Loucy (cell line): ENCODE data around the gene CEP131.

Experiments used
- H2AFZ ChIP-seq: fragments of 200-600 bp; sonication (generic); 2 replicates; pipeline ENCODE4 v1.6.0; 2016; ENCODE audit warnings: antibody characterized with exemption, mild to moderate bottlenecking, low read length, moderate library complexity
- H3F3A ChIP-seq: fragments of 200-600 bp; 2 replicates; pipeline ENCODE4 v1.6.0; 2016; ENCODE audit warnings: antibody characterized with exemption, low read depth, mild to moderate bottlenecking
- H3K27me3 ChIP-seq: fragments of 200-600 bp; sonication (generic); 2 replicates; pipeline ENCODE4 v1.6.1; 2014; ENCODE audit warnings: low read length, mild to moderate bottlenecking; ENCODE audit not compliant: insufficient read depth, poor library complexity, severe bottlenecking
- H3K36me3 ChIP-seq: fragments of 200-600 bp; sonication (generic); 2 replicates; pipeline ENCODE4 v1.6.1; 2016; ENCODE audit warnings: low read length; ENCODE audit not compliant: insufficient read depth
- H3K4me1 ChIP-seq: fragments of 200-600 bp; sonication (generic); 2 replicates; pipeline ENCODE4 v1.5.1; 2014; ENCODE audit warnings: low read length, mild to moderate bottlenecking; ENCODE audit not compliant: insufficient read depth, poor library complexity, severe bottlenecking
- H3K4me2 ChIP-seq: fragments of 200-600 bp; sonication (generic); 2 replicates; pipeline ENCODE4 v1.6.0; 2014; ENCODE audit warnings: antibody characterized with exemption, low read length, low read depth, mild to moderate bottlenecking; ENCODE audit not compliant: poor library complexity, severe bottlenecking
- H3K4me3 ChIP-seq: fragments of 200-600 bp; sonication (generic); 2 replicates; pipeline ENCODE4 v1.5.1; 2014; ENCODE audit warnings: low read length, mild to moderate bottlenecking, mixed read lengths; ENCODE audit not compliant: poor library complexity, severe bottlenecking
- H3K79me2 ChIP-seq: fragments of 200-600 bp; sonication (generic); 2 replicates; pipeline ENCODE4 v1.6.1; 2014; ENCODE audit warnings: low read length; ENCODE audit not compliant: insufficient read depth
- H3K9ac ChIP-seq: fragments of 200-600 bp; sonication (generic); 2 replicates; pipeline ENCODE4 v1.6.0; 2014; ENCODE audit warnings: mild to moderate bottlenecking, low read depth, low read length, moderate library complexity; ENCODE audit not compliant: poor library complexity, severe bottlenecking
- H3K9me2 ChIP-seq: fragments of 200-600 bp; sonication (generic); replicated peaks from 2 replicates; pipeline ENCODE4 v1.6.1; 2016; ENCODE audit warnings: low read depth, low read length, mixed read lengths
- H3K9me3 ChIP-seq: fragments of 200-600 bp; sonication (generic); 2 replicates; pipeline ENCODE4 v1.6.1; 2014; ENCODE audit warnings: mild to moderate bottlenecking, antibody characterized with exemption, low read length, low read depth; ENCODE audit not compliant: insufficient read depth
- H4K20me1 ChIP-seq: fragments of 200-600 bp; sonication (generic); 2 replicates; pipeline ENCODE4 v1.6.0; 2014; ENCODE audit warnings: antibody characterized with exemption, low read length, mild to moderate bottlenecking; ENCODE audit not compliant: insufficient read depth, poor library complexity, severe bottlenecking
- CTCF ChIP-seq: fragments of 200-600 bp; sonication (generic); conservative IDR thresholded peaks from 2 replicates; pipeline ENCODE4 v1.5.1; 2014; ENCODE audit warnings: mild to moderate bottlenecking, antibody characterized with exemption, low read length
- EZH2phosphoT487 ChIP-seq: fragments of 200-600 bp; IDR thresholded peaks from 2 replicates; pipeline ENCODE4 v1.6.1; 2018; ENCODE audit warnings: antibody characterized with exemption, mild to moderate bottlenecking, moderate library complexity, borderline replicate concordance

The CEP131 gene

GRCh38 chr17:81162491-81162890, 60.3 kb downstream of the CEP131 start:
- Histone ChIP-seq H3K4me2 (no peak overlapping the region), H3K9ac (no peak overlapping the region), H3K79me2 (no peaks in the 10 kb centered on the region), H2AFZ (no peak overlapping the region), H3K4me3 (no peak overlapping the region), H3F3A (no peaks in the 10 kb centered on the region), H3K9me3 (no peaks in the 10 kb centered on the region), H3K9me2 (no peaks in the 10 kb centered on the region), H3K27me3 (no peaks in the 10 kb centered on the region), H3K36me3 (no peaks in the 10 kb centered on the region), H4K20me1 (no peaks in the 10 kb centered on the region), H3K4me1 (no peaks in the 10 kb centered on the region)
- TF ChIP-seq EZH2phosphoT487, result no peak
- no peak for TF ChIP-seq CTCF

GRCh38 chr17:81161972-81162371, 60.8 kb downstream of the CEP131 start:
- no peaks in the 10 kb centered on the region for H3K9me3 ChIP-seq
- H3K9ac ChIP-seq, result no peak overlapping the region
- no peaks in the 10 kb centered on the region for H3K9me2 ChIP-seq
- no peak overlapping the region for H3K4me2 ChIP-seq
- no peaks in the 10 kb centered on the region for H3K36me3 ChIP-seq
- no peaks in the 10 kb centered on the region for H3K4me1 ChIP-seq
- no peaks in the 10 kb centered on the region for H3K27me3 ChIP-seq
- H3K79me2 ChIP-seq, result no peaks in the 10 kb centered on the region
- no peaks in the 10 kb centered on the region for H4K20me1 ChIP-seq
- no peak overlapping the region for H3K4me3 ChIP-seq
- H2AFZ ChIP-seq, result no peak overlapping the region
- TF ChIP-seq EZH2phosphoT487 (no peak), CTCF (no peak)
- H3F3A ChIP-seq, result no peaks in the 10 kb centered on the region

GRCh38 chr17:81161536-81161935, 61.2 kb downstream of the CEP131 start:
- Histone ChIP-seq H3K4me2 (no peak overlapping the region), H3K9me2 (no peaks in the 10 kb centered on the region), H3K4me1 (no peaks in the 10 kb centered on the region), H3K79me2 (no peaks in the 10 kb centered on the region), H2AFZ (no peak overlapping the region), H3K36me3 (no peaks in the 10 kb centered on the region), H3K27me3 (no peaks in the 10 kb centered on the region), H3F3A (no peaks in the 10 kb centered on the region), H3K9me3 (no peaks in the 10 kb centered on the region), H4K20me1 (no peaks in the 10 kb centered on the region), H3K9ac (no peak overlapping the region), H3K4me3 (no peak overlapping the region)
- TF ChIP-seq EZH2phosphoT487 (no peak), CTCF (no peak)
